IMR-90 (cell line): Measurements from ENCODE around the gene TADA2A. TPM values are rescaled to one million over a fixed set of nuclear protein-coding genes. Genes with fewer than 3 reads are reported as not detected.

Experiments
- ATAC-seq: fragments of 200-7000 bp; cut with Tn5 transposase; 2 replicates; pipeline ENCODE4 v1.9.1; 2020; ENCODE audit warnings: low read depth, mild to moderate bottlenecking, moderate library complexity
- BruUV-seq: library from RNA; stranded (reverse); fragments of 400-500 nt; replicated peaks from 2 replicates; lab custom pipeline; 2021; lab: Mats Ljungman, UMichigan
- CTCF ChIA-PET: fragments of 300-600 bp; formaldehyde crosslinking; extraction: SDS; loops from one replicate; lab custom pipeline; 2021; ENCODE audit warnings: antibody characterized with exemption; lab: Yijun Ruan, JAX
- POLR2A ChIA-PET: fragments of 300-600 bp; sonication (Branson Sonifier 250); formaldehyde crosslinking; loops from one replicate; lab custom pipeline; 2022; ENCODE audit warnings: antibody characterized with exemption; ENCODE audit not compliant: unreplicated experiment; lab: Charles Lee
- DNase-seq: peaks from one replicate; pipeline ENCODE4 v3.0.0; 2013
- H2AFZ ChIP-seq: replicated peaks from 2 replicates; pipeline ENCODE3; 2013; ENCODE audit warnings: low read length, mild to moderate bottlenecking; ENCODE audit not compliant: poor library complexity
- H2AK5ac ChIP-seq: 2 replicates; pipeline ENCODE4 v1.6.1; 2013; ENCODE audit warnings: low read depth, low read length, inconsistent platforms
- H2AK9ac ChIP-seq: replicated peaks from 2 replicates; pipeline ENCODE3; 2013; ENCODE audit warnings: mild to moderate bottlenecking, low read depth, low read length, moderate library complexity; ENCODE audit not compliant: poor library complexity
- H2BK120ac ChIP-seq: 2 replicates; pipeline ENCODE4 v1.6.1; 2013; ENCODE audit warnings: low read depth, low read length, inconsistent platforms
- H2BK15ac ChIP-seq: 3 replicates; pipeline ENCODE4 v1.6.1; 2013; ENCODE audit warnings: low read depth, low read length, inconsistent platforms
- H2BK20ac ChIP-seq: 2 replicates; pipeline ENCODE4 v1.6.1; 2013; ENCODE audit warnings: low read depth, mild to moderate bottlenecking, inconsistent platforms, low read length, moderate library complexity
- H2BK5ac ChIP-seq: 2 replicates; pipeline ENCODE4 v1.6.1; 2013; ENCODE audit warnings: mild to moderate bottlenecking, low read depth, low read length, inconsistent platforms; ENCODE audit not compliant: poor library complexity, severe bottlenecking
- H3K14ac ChIP-seq: replicated peaks from 2 replicates; pipeline ENCODE4 v1.6.1; 2013; ENCODE audit warnings: low read depth, low read length, inconsistent platforms
- H3K18ac ChIP-seq: 2 replicates; pipeline ENCODE4 v1.6.1; 2013; ENCODE audit warnings: low read depth, low read length, control low read depth
- H3K23ac ChIP-seq: 2 replicates; pipeline ENCODE4 v1.6.1; 2013; ENCODE audit warnings: low read depth, low read length, inconsistent platforms
- H3K27ac ChIP-seq: 2 replicates; pipeline ENCODE4 v1.5.1; 2013; ENCODE audit warnings: mild to moderate bottlenecking, control low read depth, low read length; ENCODE audit not compliant: insufficient read depth
- H3K27me3 ChIP-seq: 2 replicates; pipeline ENCODE4 v1.6.1; 2013; ENCODE audit warnings: low read length; ENCODE audit not compliant: control insufficient read depth, insufficient read depth
- H3K36me3 ChIP-seq: 2 replicates; pipeline ENCODE4 v1.6.1; 2013; ENCODE audit warnings: low read length, mixed read lengths; ENCODE audit not compliant: control insufficient read depth, insufficient read depth
- H3K4ac ChIP-seq: 2 replicates; pipeline ENCODE4 v1.6.1; 2013; ENCODE audit warnings: low read depth, low read length, inconsistent platforms
- H3K4me1 ChIP-seq: 2 replicates; pipeline ENCODE4 v1.6.1; 2013; ENCODE audit warnings: low read length, mixed read lengths; ENCODE audit not compliant: control insufficient read depth, insufficient read depth
- H3K4me2 ChIP-seq: 2 replicates; pipeline ENCODE4 v1.6.1; 2013; ENCODE audit warnings: low read depth, mild to moderate bottlenecking, control low read depth, low read length, moderate library complexity
- H3K4me3 ChIP-seq: 2 replicates; pipeline ENCODE4 v1.5.1; 2013; ENCODE audit warnings: low read depth, mild to moderate bottlenecking, control low read depth, low read length, moderate library complexity; ENCODE audit not compliant: insufficient read depth
- H3K56ac ChIP-seq: 2 replicates; pipeline ENCODE4 v1.6.1; 2013; ENCODE audit warnings: low read length, inconsistent platforms; ENCODE audit not compliant: insufficient read depth; ENCODE audit errors: extremely low read depth
- H3K79me1 ChIP-seq, 2 experiments: 2 replicates each; pipeline ENCODE4 v1.6.1; 2013; ENCODE audit warnings: low read length in 2 of 2, inconsistent platforms in 1 of 2, low read depth in 1 of 2
- H3K9ac ChIP-seq: 2 replicates; pipeline ENCODE4 v1.6.1; 2013; ENCODE audit warnings: low read depth, low read length, control low read depth
- H3K9me1 ChIP-seq: 2 replicates; pipeline ENCODE4 v1.6.1; 2013; ENCODE audit warnings: low read length, inconsistent platforms; ENCODE audit not compliant: insufficient read depth
- H3K9me3 ChIP-seq: 2 replicates; pipeline ENCODE4 v1.6.1; 2013; ENCODE audit warnings: low read length; ENCODE audit not compliant: control insufficient read depth, insufficient read depth
- H4K20me1 ChIP-seq: 2 replicates; pipeline ENCODE4 v1.6.1; 2013; ENCODE audit warnings: low read length, inconsistent platforms; ENCODE audit not compliant: insufficient read depth
- H4K5ac ChIP-seq: 2 replicates; pipeline ENCODE4 v1.6.1; 2013; ENCODE audit warnings: mild to moderate bottlenecking, low read depth, low read length, control low read depth
- H4K8ac ChIP-seq, 2 experiments: 2 replicates each; pipeline ENCODE4 v1.6.1; 2013; ENCODE audit warnings: low read depth in 2 of 2, low read length in 2 of 2, control low read depth in 1 of 2, inconsistent platforms in 1 of 2
- H4K91ac ChIP-seq: 2 replicates; pipeline ENCODE4 v1.6.1; 2013; ENCODE audit warnings: low read depth, low read length, inconsistent platforms; ENCODE audit not compliant: insufficient read depth
- WGBS, 2 experiments: methylation state at CpG; one replicate each; pipeline versions ENCODE4 v1.1.5 to v1.1.7; 2013; ENCODE audit warnings: missing lambda C conversion rate in 2 of 2; ENCODE audit not compliant: insufficient read length in 1 of 2; ENCODE audit errors: extremely low coverage in 2 of 2; 5-methylcytosine and 5-hydroxymethylcytosine counted together
- dilution Hi-C: fragments of 300-500 bp; cut with HindIII; formaldehyde crosslinking; loops from one replicate; pipeline ENCODE4 v1.14.3; 2018; ENCODE audit warnings: low sequenced_read_pairs; ENCODE audit not compliant: unreplicated experiment
- in situ Hi-C: fragments of 300-500 bp; cut with MboI; formaldehyde crosslinking; loops from 3 replicates; pipeline ENCODE4 v1.14.3; 2019; ENCODE audit warnings: low sequenced_read_pairs, inconsistent platforms, mixed read lengths
- intact Hi-C: fragments of 100-400 bp; cut with micrococcal nuclease; formaldehyde crosslinking; loops from 2 replicates; pipeline ENCODE4 v1.10.0; 2022
- polyA plus RNA-seq, 3 experiments: library from polyadenylated mRNA; depleted of rRNA; stranded (reverse); fragments of >200 nt; gene quantifications; 2 replicates each; pipeline ENCODE4 v1.2.3, GENCODE V29; 2012; ENCODE audit warnings: low replicate concordance in 1 of 3
- total RNA-seq: library from RNA; depleted of rRNA; stranded (reverse); fragments of >200 nt; gene quantifications from 2 replicates; pipeline ENCODE4 v1.2.3, GENCODE V29; 2012
- TF ChIP-seq, protein P1 (sequence below): fragments of 150-350 bp; IDR thresholded peaks from 2 replicates; pipeline ENCODE4 v1.6.1; 2017; ENCODE audit warnings: mild to moderate bottlenecking, antibody characterized with exemption, low read length, low read depth

The TADA2A gene
- total and polyA plus RNA-seq, 2 of the 4 experiments (the other 2 are of a cell fraction): 13.1 to 19.7 TPM

DNA sequence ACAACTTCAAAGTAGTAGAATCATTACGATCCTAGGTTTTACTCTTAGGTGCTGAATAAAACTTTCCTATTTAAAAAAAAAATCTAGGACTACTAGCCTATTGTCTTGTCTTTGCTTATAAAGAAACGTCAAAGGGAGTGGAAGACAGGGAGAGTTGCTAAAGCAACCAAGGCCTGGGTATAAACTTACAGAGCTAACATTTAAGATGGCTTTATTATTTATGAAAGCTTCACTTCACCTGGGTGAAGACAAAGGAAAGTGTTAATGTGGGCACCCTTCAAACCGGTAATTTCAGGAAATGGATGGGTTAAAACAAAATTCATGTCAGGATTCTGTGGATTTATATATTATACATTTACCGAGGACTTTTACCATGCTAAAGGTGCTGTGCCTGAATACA lies 85.5 kb downstream of the TADA2A start:
- no peak for DNase-seq
- CTCF ChIA-PET: no interaction called here

More for the DNA sequence above, 85.5 kb downstream of the TADA2A start:
- Histone ChIP-seq H2AK5ac (peak overlapping the region; percentile 68; the same call in 1 of the 2 replicates), H4K8ac (peak overlapping the region in 1 of 2 experiments; percentile 74; a peak in 2 of 4 replicates), H3K4me2 (peak overlapping the region; percentile 61; the same call in 1 of the 2 replicates), H2BK120ac (peak overlapping the region; percentile 72), H3K4me1 (peaks cover 17% of the 10 kb centered on the region), H3K36me3 (no peaks in the 10 kb centered on the region; the same call in 1 of the 2 replicates), H3K56ac (peak overlapping the region; percentile 41; the same call in 1 of the 2 replicates), H3K4ac (peak overlapping the region; percentile 62; the same call in 1 of the 2 replicates), H3K9me3 (no peaks in the 10 kb centered on the region), H4K20me1 (peaks cover 59% of the 10 kb centered on the region), H2BK5ac (peak overlapping the region; percentile 85), H4K91ac (peak overlapping the region; percentile 37; the same call in 1 of the 2 replicates), H3K4me3 (peak overlapping the region; percentile 95; the same call in 1 of the 2 replicates), H3K27me3 (no peaks in the 10 kb centered on the region), H2BK15ac (peak overlapping the region; percentile 81; the same call in 2 of the 3 replicates), H3K18ac (no peak overlapping the region; the same call in 1 of the 2 replicates), H2AFZ (no peak overlapping the region), H3K79me1 (peaks cover 0 to 43% of the 10 kb centered on the region in 2 experiments; a peak in 2 of 4 replicates), H3K9ac (peak overlapping the region; percentile 18; the same call in 1 of the 2 replicates), H3K9me1 (peaks cover 12% of the 10 kb centered on the region), H3K14ac (peak overlapping the region; percentile 58), H3K27ac (no peak overlapping the region), H2BK20ac (peak overlapping the region; percentile 58; the same call in 1 of the 2 replicates), H2AK9ac (no peak overlapping the region), H3K23ac (peak overlapping the region; percentile 86), H4K5ac (no peak overlapping the region)
- in situ Hi-C loops (no loop called here), dilution Hi-C loops (no loop called here), intact Hi-C loops (loop anchor here (5.0 kb wide), 2 partner anchors 45 to 890 kb away; partner anchors contain the start of gene MRM1)
- ATAC-seq: no peak
- WGBS, 2 experiments: no CpG with 5 or more reads among the region's 4 CpGs
- POLR2A ChIA-PET: no interaction called here
- TF ChIP-seq, protein P1, sequence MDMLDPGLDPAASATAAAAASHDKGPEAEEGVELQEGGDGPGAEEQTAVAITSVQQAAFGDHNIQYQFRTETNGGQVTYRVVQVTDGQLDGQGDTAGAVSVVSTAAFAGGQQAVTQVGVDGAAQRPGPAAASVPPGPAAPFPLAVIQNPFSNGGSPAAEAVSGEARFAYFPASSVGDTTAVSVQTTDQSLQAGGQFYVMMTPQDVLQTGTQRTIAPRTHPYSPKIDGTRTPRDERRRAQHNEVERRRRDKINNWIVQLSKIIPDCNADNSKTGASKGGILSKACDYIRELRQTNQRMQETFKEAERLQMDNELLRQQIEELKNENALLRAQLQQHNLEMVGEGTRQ: no peak
- BruUV-seq: no TSS peak
